HG03439 (cell line): ENCODE measurements around the gene KIF26B.
"Not testable (repeated sequence)": the region's sequence is repeated elsewhere in the genome, so short reads cannot be mapped to it uniquely, and the experiment has no call there.

Source experiments
- ATAC-seq: cut with Tn5 transposase; IDR thresholded peaks from one replicate; pipeline ENCODE4 v1.9.1; 2021; ENCODE audit warnings: mild to moderate bottlenecking, moderate library complexity; ENCODE audit not compliant: unreplicated experiment

KIF26B gene

DNA sequence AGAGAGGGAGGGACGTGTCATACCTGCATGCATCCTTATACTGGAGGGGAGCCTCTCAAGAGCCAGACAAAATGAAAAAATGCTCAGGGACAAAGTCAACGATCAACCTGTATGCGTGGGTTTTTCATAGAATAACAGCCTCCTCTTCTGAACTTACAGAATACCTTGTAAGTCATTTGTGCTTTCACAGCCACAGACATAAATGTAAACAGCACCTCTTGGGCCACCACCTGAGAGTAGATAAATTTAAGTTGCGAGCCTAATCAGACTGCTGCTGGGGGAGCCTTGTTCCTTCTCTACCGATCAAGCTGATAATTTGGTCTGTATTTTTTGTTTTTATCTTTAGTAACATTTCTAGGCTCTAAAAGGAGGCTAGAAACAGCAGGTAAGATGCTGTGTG lies 223.1 kb downstream of the KIF26B start:
- no peak for ATAC-seq

DNA sequence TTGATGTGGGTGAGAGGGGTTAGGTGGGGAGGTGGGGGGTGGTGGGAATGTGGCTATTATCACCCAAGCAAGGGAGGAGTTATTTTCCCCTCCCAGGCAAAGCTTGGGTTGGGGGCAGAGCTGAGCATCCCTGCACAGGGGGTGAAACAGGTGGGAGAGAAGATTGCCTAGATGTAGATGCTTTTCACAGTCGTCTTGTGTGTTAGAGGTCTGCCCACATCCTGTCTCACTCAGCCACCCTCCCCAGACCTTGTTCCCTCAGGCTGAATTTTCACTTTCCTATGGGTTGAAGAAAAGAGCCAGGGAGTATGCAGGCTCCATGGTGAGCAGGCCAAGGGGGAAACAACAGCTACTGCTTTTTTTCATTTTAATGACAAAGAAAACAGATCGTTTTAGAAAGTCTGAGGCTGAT lies 223.5 kb downstream of the KIF26B start:
- no peak for ATAC-seq

DNA sequence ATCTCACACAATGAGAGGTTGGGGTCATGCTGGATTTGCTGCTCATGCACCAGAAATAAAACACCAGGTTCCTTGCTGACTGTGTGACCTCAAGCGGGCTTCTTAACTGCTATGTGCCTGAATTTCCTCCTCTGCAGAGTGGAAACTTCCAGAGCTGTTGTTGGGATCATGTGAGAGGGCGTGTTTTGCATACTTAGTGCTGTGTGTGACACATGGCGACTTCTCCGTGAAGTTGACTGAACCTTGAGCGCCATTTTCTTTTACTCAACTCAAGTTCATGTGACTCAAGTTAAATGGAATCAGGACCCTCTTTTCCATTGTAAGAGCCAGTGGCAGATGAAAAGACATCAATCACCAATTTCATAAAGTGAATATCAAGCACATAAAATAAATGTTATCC lies 224.0 kb downstream of the KIF26B start:
- no peak for ATAC-seq

DNA sequence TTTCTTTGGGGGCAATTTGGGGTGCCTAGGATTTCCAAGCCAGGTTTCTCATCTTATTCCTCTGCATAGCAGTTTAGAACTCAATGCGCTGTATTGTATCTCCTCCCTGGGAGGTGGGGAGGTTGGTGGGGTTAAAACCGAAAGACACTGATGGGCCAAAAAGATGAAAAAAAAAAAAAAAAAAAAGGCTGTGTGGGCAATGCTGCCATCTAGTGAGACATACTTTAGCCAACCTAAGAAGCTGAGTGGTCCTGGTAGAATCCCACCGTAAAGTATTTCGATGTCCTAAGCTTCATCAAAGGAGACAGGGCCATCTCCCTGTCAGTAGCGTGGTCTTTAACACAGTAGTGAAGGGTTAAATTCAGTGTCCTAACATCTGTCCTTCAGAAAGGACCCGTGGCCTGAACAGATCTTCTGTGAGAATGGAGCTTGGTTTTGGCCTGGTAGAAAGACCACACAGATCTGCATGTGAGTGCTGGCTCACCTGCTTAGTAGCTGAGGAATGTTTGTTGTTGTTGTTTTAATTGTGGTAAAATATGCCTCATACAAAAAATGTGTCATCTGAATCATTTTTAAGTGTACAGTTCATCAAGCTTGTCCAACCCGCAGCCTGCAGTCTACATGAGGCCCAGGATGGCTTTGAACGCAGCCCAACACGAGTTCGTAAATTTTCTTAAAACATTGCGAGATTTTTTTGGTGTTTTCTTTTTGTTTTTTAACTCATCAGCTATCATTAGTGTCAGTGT lies 226.2 kb downstream of the KIF26B start:
- no peak for ATAC-seq

DNA sequence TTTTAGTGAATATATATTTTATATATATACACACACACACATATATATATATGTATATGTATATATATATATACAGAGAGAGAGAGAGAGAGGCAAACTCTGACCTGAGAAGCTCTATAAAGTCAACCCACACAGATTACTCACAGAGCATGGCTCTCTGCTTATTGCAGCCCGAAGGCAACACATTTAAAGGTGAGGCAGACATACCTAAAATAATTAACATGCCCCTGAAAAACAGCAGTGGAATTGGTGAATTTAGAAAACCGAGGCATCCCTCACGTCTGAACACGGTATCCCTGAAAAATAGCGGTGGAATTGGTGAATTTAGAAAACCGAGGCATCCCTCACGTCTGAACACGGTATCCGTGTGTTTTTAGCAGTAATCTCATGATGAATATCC lies 228.2 kb downstream of the KIF26B start:
- ATAC-seq, result no peak

DNA sequence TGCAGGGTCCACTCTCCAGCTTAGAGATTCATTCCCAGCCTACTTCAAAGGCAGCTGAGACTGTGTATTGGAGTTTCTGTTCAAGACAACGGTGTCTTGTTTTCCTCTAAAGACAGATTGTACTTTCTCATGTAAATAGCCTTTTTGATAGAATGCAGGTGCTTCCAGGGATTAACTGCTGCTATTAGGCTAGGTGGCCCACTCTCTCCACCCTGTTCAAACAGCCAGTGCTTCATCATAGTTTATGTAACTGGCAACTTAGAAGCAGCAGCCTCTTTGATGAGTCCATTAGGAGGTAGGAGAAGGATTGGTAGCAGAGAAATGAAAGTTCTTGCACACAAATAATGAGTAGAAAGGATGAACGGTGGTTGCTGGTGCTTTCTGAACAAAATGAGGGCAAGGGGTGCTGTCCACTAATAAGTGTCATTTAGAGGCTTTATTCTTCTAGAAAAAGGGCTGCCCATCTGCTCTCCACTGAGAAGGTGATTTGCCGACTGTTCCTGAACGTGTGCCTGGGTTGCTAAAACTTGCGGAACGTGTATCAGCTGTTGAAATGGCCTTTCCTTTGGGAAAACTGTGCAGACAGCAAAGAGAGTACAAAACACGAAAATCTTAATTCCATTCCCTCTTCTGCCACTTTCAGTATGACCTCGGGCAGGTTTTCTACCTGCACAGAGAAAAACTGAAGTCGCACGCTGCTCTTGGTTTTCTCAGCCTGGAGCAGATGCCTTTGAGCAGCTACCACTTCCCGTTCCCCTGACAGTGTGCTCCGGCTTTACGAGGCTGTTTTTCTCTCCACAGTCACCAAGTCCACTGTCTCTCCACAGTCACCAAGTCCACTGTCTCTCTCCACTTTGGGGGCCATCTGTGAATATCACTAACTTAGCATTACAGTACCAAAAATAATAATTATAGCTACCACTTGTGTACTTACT lies 228.9 kb downstream of the KIF26B start:
- no peak for ATAC-seq

DNA sequence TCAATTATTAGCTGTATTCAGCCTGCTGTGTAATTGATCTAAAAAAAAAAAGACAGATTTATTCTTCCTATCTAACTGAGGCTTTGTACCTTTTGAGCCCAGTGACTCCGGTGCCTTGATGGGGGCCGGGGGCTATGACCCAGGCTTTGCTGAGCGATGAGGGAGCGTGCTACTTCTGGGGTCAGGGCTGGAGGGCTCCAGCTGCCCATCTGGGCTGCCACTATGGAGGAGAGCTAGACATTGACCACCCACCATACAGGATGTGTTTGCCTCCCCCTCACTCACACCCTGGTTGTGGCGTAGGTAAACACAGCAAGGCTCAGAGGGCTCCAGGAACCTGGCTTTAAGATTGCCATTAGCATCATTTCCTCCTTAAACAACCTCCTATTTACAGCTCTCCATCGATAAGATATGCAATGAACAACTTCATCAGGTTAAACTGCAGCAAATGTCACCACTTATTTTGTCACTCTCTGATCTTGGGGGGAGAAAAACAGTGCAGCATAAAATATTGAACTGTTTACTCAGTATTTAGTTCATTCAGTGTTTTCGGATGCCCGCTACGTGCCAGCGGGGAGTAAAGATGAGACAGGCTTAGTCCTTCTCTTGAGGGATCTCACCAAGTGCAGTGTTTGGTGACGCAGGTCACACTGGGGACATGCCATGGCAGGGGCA lies 231.6 kb downstream of the KIF26B start:
- ATAC-seq, result no peak

DNA sequence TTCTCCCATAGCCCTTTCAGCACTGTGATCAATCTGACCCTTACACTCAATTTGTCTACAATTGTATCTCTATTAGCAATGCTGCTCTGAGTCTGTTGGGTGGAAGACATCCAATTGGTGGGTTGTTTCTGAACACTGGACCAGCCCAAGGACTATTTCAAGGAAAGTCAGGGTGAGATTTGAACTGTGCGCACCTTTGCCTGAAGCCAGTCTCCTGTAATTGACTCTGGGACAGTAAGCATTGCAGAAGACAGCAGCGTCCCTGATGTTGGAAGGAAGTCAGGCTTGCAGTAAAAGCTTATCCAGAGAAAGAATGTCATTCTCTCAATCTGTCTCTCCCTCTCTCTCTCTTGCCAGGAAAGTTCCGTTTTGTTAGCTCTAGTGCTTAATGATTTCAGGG lies 233.9 kb downstream of the KIF26B start:
- no peak for ATAC-seq

DNA sequence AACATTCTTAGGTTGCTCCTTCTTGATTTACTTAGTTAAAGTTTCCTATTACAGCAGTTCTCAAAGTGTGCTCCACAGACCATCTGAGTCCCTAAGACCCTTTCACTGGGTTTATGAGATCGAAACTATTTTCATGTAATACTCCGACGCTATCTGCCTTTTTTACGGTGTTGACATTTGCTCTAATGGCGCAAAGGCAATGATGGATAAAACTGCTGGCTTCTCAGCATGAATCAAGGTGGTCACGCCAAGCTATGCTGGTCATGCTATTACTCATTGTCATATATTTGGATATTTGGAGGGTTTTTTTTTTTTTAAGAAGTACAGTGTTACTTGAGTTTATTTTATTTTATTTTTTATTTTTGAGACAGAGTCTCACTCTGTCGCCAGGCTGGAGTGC lies 235.1 kb downstream of the KIF26B start:
- ATAC-seq, result no peak

DNA sequence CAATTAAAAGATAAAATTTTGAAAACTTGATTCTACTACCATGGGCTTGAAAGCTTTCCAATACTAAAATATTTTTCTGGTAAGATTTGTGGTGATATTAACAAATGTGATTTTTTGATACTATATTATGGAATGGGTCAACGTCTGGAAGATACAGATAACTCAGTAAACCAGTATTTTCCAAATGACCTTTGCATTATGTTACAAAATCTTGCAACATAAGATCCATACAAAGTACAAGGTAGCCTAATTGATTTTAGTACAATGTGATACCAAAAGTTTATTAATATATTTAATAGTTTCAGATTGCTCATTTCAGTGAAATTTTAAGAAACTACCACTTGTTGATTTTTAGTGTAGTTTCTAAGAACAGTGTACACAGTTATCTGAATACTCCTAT lies 236.2 kb downstream of the KIF26B start:
- ATAC-seq, result no peak

DNA sequence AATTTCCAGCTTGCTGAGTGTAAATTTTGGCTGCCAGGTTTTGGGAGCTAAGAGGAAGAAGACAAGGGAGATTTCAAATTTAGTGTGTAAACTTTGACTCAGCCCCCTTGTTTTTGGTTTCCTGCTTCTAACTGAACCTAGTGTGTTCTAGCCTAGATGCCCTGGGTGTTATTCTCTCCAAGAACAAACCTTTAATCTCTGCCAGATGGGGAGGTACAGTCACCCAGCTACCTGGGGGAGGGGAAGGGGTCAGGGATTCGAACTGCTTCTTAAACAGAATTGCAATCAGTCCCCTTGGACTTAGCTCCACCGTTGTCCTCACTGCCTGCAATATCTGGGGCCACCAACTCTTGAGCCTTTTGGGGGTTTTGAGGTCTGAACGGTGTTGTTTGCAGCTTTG lies 238.9 kb downstream of the KIF26B start:
- no peak for ATAC-seq

DNA sequence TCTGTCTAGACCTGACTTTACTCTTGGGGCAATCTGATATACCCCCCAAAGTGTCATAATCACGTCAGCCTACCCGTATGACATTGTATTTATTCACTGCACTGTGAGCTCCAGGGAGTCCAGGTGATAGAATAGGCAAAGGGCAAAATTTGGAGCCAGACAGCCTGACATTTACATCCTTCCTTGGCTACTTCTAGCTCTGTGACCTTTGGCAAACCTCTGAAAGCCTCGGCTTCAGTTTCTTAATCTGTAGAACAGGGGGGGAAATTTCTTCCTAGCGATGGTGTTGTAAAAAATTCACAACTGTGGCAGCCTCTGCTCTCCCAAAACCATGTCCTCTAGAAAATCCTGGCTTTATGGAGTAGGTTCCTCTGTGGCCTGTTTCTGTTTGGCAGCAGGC lies 240.9 kb downstream of the KIF26B start:
- ATAC-seq, result no peak

DNA sequence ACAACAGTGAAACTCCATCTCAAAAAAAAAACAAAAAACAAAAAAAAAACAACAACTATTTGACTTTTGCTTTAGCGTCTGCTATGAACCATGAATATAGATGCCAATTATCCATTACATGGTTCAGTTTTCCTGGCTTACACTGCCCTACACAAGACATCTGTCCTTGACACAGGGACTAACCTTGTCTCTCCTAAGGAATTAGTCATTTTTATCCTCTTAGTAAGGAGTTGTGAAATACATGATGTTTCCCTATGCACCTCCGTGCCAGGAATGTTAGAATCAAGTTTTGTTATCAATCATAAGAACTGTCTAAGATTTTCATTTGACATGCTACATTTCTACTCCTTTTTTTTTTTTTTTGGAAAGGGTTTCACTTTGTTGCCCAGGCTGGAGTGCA lies 241.8 kb downstream of the KIF26B start:
- ATAC-seq, result no peak

DNA sequence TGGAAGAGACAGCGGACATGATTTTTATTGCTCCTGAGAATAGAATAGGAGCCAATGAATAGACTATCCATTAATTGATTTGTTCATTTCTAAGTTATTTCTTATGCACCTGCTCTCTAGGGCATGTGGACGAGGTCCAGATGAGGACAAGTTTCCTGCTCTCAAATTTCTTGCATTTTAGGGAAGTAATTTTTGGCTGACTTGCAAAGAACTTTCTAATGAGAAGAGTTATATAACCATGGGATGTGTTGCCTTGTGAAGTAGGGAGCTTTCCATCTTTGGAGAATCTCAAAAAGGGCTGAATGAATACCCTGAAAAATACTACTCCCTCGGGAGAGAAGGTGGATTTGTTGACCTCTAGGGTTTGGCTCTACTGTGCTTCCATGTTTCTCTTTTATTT lies 243.0 kb downstream of the KIF26B start:
- ATAC-seq, result no peak

DNA sequence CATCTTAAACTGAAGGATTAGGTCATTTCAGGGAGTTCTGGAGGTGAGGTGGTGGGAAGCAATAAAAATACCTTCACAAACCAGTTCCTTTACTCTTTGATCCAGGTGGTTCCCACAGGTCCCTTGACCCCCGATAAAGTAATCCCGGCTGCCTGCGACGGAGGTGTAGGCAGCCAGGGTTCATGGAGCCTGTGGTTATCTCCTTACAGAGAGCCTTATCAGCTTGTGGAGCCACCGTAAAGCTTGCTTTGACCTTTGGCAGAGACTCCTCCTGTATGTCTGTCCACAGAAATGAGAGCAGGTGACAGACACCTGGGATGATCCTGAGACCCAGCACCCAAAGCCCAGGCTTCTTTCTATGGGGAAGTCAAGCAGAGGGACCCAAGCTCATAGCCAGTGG lies 243.4 kb downstream of the KIF26B start:
- ATAC-seq, result no peak

DNA sequence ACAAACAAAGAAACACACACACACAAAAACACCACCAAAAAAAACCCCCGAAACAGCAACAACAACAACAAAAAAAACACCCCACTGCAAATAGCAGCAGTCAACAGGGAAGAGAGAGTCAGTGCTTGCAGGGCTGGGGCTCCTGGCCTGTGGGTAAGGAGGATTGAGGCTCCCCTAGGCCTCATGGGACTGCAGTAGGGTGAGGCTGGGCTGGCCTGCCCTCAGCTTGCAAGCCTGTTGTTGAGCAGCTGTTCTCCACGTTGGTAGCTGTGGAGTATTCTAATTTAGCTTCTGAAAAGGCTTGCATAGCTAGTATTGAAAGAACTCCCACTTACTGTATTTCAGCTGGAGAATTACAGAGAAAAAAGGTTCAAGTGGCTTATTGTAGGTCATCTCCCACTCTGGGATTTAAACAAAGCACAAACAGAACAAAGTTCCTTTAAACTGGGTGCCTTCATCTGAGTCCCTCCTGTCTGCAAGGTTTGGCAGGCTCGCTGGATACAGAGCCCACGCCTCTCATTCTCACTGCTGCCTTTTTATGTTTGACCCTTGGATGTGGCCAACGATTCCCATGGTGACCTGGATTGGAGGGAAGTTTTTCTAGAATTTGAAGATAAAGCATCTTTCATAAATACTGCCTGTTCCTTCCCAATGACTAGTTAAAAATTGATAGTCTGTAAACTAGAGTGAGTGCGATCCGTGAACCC lies 247.2 kb downstream of the KIF26B start:
- no peak for ATAC-seq

DNA sequence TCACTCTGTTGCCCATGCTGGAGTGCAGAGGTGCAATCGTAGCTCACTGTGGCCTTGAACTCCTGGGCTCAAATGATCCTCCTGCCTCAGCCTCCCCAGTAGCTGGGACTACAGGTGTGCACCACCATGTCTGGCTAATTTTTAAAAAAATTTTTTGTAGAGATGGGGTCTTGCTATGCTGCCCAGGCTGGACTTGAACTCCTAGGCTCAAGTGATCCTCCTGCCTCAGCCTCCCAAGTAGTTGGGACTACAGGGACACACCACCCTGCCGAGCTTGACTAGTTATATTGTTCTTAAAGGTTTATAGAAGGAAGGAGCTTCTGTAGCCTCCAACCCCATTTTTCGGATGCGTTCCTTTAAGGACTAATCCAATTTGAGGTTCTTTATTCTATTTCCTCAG lies 248.2 kb downstream of the KIF26B start:
- ATAC-seq, result not testable (repeated sequence)

DNA sequence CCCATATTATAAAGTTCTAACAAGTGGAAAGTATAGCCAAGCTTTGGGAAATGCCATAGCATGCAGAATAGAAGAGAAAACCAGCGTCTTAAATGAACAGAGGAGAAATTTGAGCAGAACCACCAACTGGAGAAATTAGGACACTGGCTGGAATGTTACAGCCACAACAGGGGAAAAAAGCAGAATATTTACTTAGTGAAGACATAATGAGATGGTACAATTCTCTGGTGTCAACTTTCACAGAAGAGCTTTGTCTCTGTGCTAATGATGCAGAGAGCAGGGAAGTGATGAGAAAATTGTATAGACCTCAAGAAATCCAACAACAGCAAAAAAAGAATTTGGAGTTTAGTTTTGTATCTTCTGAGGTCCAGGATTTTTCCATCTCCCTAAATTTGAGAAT lies 249.7 kb downstream of the KIF26B start:
- no peak for ATAC-seq

DNA sequence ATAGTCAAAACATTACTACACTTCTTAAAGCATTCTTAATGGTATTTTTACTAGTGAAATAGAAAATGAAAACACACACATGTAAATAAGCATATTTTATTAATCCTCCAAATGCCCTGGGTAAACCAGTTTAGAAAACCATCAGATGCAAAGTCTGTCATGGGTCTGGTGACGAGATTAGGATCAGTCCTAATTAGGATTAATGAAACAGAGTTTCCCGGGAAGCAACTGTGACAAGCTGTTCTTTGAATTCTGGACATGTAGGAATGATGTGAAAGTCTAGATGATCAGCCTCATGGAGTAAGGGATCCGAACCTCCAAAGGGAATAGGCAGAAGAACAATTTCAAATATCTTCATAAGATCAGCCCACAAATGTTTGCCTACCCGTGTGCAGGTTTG lies 250.2 kb downstream of the KIF26B start:
- ATAC-seq, result no peak

DNA sequence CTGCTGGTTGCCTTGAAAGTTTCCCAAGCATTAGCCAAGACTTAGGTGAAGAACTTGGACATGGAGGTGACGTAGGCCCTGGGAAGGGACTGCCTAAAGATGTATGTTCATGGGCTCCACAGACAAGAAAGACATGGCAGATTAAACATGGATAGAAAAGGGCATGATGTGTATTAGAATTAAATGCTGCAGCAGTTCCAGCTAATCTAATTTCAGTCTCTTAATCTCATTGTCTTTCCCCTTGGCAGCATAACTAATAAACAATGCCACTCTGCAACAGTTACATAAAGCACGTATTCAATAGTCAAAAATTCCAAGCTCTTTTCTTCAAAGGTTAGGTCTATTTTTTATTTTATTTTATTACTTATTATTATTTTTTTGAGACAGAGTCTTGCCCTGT lies 251.6 kb downstream of the KIF26B start:
- ATAC-seq, result no peak

DNA sequence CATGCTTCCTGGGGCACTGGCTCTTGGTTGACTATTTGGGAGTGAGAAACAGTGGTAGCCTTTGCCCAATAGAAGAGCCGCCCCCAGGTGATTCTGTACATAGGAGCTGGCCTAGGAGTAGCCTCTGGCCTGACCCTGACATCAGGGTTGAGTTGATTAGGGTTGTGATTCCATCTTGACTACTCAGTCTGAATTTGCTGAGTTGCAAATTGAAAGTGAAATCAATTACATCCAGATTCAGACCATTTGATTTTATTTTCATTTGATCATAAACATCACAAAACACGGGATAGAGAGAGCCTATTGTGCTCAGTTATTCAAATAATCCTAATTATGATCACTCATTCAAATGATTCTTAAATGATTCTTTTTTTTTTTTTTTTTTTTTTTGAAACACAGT lies 253.2 kb downstream of the KIF26B start:
- ATAC-seq, result no peak
